Measurements from ENCODE around the gene UBR1. TPM values are rescaled to one million over a fixed set of nuclear protein-coding genes. Genes with fewer than 3 reads are reported as not detected.

Gene UBR1
- total and polyA plus RNA-seq, 12 donors: 3.8 to 46.2 (median 26.7) TPM

DNA sequence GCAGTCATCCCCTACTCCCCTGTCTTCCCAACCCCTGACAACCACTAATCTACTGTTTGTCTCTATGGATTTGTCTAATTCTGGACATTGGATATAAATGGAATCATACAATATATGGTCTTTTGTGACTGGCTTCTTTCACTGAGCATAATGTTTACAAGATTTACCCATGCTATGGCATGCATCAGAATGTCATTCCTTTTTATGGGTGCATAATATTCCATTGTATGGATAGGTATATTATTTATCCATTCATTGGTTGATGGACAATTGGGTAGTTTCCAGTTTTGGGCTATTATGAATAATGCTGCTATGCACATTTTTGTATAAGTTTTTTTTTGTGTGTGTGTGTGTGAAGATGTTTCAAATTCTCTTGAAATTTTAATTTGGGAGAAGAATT is 168.7 kb downstream of the UBR1 start:
- H3K27me3 ChIP-seq: no peaks in the 10 kb centered on the region
- TF ChIP-seq, protein P1, sequence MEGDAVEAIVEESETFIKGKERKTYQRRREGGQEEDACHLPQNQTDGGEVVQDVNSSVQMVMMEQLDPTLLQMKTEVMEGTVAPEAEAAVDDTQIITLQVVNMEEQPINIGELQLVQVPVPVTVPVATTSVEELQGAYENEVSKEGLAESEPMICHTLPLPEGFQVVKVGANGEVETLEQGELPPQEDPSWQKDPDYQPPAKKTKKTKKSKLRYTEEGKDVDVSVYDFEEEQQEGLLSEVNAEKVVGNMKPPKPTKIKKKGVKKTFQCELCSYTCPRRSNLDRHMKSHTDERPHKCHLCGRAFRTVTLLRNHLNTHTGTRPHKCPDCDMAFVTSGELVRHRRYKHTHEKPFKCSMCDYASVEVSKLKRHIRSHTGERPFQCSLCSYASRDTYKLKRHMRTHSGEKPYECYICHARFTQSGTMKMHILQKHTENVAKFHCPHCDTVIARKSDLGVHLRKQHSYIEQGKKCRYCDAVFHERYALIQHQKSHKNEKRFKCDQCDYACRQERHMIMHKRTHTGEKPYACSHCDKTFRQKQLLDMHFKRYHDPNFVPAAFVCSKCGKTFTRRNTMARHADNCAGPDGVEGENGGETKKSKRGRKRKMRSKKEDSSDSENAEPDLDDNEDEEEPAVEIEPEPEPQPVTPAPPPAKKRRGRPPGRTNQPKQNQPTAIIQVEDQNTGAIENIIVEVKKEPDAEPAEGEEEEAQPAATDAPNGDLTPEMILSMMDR (IDR thresholded peaks at IDR 0.05): no peak
- no peak overlapping the region for H3K27ac ChIP-seq
- no peak for DNase-seq
- H3K4me3 ChIP-seq: no peak overlapping the region
- intact Hi-C loops (cut with DNase I): no loop called here
- H3K4me1 ChIP-seq: no peaks in the 10 kb centered on the region
- peaks cover 0 to 5% (median 0%) of the 10 kb centered on the region in 9 donors for H3K36me3 ChIP-seq
- no peaks in the 10 kb centered on the region for H3K9me3 ChIP-seq
- ATAC-seq: no peak

DNA sequence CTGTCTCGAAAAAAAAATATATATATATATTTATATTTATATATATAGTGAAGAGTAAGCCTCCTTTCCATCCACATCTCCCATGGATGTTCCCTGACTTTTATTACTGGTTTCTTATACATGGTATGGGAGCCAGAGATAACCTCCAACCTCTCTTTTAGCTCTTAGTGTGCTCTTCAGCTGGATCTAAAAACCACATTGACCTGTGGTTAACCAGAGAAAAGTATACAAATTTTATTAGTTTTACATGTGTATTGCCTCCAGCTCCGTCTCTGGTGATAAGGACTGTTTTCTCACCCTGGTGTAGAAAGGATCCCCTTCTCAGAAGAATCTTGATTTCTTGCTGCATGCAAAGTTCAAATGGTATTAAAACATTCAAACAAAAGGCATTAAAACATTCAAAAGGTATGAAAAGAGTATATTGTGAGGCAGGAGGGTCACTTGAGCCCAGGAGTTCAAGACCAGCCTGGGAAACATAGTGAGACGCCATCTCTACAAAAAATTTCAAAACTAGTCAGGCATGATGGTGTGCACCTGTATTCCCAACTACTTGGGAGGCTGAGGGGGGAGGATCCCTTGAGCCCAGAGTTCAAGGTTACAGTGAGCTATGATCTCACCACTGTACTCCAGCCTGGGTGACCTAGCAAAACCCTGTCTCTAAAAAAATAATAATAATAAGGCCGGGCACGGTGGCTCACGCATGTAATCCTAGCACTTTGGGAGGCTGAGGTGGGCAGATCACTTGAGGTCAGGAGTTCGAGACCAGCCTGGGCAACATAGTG is 171.8 kb downstream of the UBR1 start:
- DNase-seq (no peak), ATAC-seq (no peak)
- Histone ChIP-seq H3K27ac (no peak overlapping the region), H3K4me1 (peaks cover 0 to 9% (median 0%) of the 10 kb centered on the region in 9 donors), H3K27me3 (no peaks in the 10 kb centered on the region), H3K36me3 (no peaks in the 10 kb centered on the region), H3K4me3 (no peak overlapping the region), H3K9me3 (no peaks in the 10 kb centered on the region)
- TF ChIP-seq, protein P1 (IDR thresholded peaks at IDR 0.05): no peak
- WGBS, 2 donors: 83 to 94% methylated on average over 7 of the region's 7 CpGs
- intact Hi-C loops (cut with DNase I): loop anchor here in 1 of 10 donors (5.0 kb wide), 1 partner anchor 227 kb away; no protein-coding TSS in a partner anchor

DNA sequence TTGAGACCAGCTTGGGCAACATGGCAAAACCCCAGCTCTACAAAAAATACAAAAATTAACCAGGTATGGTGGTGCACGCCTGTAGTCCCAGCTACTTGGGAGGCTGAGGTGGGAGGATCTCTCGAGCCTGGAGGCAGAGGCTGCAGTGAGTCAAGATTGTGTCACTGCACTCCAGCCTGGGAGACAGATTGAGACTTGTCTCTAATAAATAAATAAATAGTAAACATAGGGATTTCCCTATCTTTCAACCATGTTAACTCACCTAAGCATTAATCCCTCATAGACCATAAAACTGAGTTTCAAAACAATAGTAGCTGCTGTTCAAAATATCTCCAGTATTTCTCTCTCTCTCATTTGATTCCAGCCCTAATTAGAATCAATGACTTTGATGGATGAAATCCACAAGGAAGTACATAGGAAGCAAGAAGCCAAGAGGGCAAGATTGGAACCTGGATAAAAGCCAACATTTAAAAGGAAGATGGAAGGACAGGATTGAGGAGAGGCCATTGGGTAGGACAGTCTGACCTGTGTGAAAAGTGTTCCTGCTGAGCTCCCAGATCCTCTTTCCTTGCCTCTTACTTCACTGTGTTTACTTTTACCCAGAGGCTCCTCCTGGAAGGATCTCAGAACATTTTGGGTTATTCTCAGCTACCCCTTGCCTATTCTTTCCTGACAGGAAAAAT is 172.9 kb downstream of the UBR1 start:
- TF ChIP-seq, protein P1 (IDR thresholded peaks at IDR 0.05): no peak
- H3K36me3 ChIP-seq: no peaks in the 10 kb centered on the region
- peaks cover 0 to 11% (median 0%) of the 10 kb centered on the region in 9 donors for H3K4me1 ChIP-seq
- no peaks in the 10 kb centered on the region for H3K9me3 ChIP-seq
- no peaks in the 10 kb centered on the region for H3K27me3 ChIP-seq
- intact Hi-C loops (cut with DNase I): loop anchor here in 1 of 10 donors (5.0 kb wide), 1 partner anchor 226 kb away; no protein-coding TSS in a partner anchor
- 92 to 93% methylated on average over 2 of the region's 2 CpGs for WGBS, 2 donors
- no peak overlapping the region for H3K4me3 ChIP-seq
- H3K27ac ChIP-seq: no peak overlapping the region
- DNase-seq: no peak
- no peak for ATAC-seq

DNA sequence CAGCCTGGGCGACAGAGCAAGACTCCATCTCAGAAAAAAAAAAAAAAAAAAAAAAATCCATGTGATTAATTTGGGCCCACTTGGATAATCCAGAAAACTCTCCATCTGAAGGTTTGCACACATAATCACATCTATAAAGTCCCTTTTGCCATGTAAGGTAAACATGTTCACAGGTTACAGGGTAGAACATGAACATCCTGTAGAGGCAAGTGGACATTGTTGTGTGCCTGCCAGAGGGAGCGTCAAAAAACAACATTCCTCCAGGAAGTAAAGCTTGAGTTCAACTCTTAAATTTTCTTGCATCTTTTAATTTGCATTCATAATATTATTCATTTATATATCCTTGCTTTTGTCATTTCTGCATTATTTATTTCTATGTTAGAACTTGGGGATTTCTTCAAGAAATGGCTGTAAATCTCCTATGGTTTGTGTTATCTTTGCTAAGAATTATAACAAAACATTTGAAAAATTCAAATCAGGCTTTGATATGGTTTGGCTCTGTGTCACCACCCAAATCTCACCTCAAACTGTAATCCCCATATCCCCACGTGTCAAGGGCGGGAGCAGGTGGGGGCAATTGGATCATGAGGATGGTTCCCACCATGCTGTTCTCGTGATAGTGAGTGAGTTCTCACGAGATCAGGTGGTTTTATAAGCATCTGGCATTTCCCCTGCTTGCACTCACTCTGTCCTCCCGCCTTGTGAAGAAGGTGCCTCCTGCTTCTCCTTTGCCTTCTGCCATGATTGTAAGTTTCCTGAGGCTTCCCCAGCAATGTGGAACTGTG is 173.9 kb downstream of the UBR1 start:
- Histone ChIP-seq H3K27ac (no peak overlapping the region), H3K27me3 (no peaks in the 10 kb centered on the region), H3K9me3 (no peaks in the 10 kb centered on the region), H3K36me3 (no peaks in the 10 kb centered on the region), H3K4me1 (peaks cover 0 to 13% (median 0%) of the 10 kb centered on the region in 9 donors), H3K4me3 (no peak overlapping the region)
- TF ChIP-seq, protein P1 (IDR thresholded peaks at IDR 0.05): no peak
- DNase-seq (no peak), ATAC-seq (no peak)
- intact Hi-C loops (cut with DNase I): loop anchor here in 1 of 10 donors (5.0 kb wide), 1 partner anchor 225 kb away; no protein-coding TSS in a partner anchor
- 77 to 80% methylated on average over 7 of the region's 7 CpGs for WGBS, 2 donors
